Brain microvascular endothelial cell (primary cell): Measurements from ENCODE around the gene PARVB.

ENCODE experiments used
- DNase-seq: peaks from one replicate; pipeline ENCODE4 v3.0.0-alpha.2; 2020
- H3K27ac ChIP-seq: fragments of 250-450 bp; sonication (Bioruptor Pico); 2 replicates; pipeline ENCODE4 v1.5.1; 2020; ENCODE audit warnings: mild to moderate bottlenecking, moderate library complexity
- H3K27me3 ChIP-seq: fragments of 250-450 bp; sonication (Bioruptor Pico); replicated peaks from 2 replicates; pipeline ENCODE4 v1.5.1; 2020; ENCODE audit warnings: mild to moderate bottlenecking
- H3K36me3 ChIP-seq: fragments of 250-450 bp; sonication (Bioruptor Pico); replicated peaks from 2 replicates; pipeline ENCODE4 v1.5.1; 2020; ENCODE audit warnings: mild to moderate bottlenecking
- H3K4me3 ChIP-seq: 2 replicates; pipeline ENCODE4 v1.5.1; 2011; ENCODE audit warnings: low read depth, mild to moderate bottlenecking, control low read depth, low read length, moderate library complexity
- in situ Hi-C: cut with HindIII; loops from 2 replicates; pipeline ENCODE4 v1.10.0; 2017; ENCODE audit warnings: low sequenced_read_pairs, low pct_ligation_motif_present
- TF ChIP-seq, protein P1 (sequence below): IDR thresholded peaks from 2 replicates; pipeline ENCODE4 v1.5.1; 2011; ENCODE audit warnings: low read depth, mild to moderate bottlenecking, moderate library complexity, low read length, control low read depth, inconsistent platforms; ENCODE audit errors: missing control alignments

PARVB gene

DNA sequence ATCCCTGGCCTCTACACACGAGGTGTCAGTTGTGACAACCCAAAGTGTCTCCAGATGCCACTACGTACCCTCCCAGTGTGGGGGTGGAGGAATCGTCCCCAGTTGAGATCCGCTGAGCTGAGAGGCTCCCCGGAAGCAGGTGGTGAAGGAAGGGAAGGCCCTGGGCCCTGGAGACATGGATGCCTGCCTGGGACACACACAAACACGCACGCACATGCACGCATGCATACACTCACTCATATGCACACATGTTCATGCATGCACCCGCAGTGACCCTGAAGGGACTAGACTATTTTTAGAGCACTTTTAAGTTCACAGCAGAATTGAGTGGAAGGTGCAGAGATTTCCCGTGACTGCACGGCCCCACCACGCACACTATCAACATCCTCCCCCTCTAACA, 50.9 kb downstream of the PARVB start:
- Histone ChIP-seq H3K36me3 (no peaks in the 10 kb centered on the region), H3K27ac (no peak overlapping the region), H3K27me3 (no peaks in the 10 kb centered on the region), H3K4me3 (no peak overlapping the region)
- in situ Hi-C loops = loop anchor here (25.0 kb wide), 1 partner anchor 88 kb away; no protein-coding TSS in a partner anchor
- TF ChIP-seq, protein P1, sequence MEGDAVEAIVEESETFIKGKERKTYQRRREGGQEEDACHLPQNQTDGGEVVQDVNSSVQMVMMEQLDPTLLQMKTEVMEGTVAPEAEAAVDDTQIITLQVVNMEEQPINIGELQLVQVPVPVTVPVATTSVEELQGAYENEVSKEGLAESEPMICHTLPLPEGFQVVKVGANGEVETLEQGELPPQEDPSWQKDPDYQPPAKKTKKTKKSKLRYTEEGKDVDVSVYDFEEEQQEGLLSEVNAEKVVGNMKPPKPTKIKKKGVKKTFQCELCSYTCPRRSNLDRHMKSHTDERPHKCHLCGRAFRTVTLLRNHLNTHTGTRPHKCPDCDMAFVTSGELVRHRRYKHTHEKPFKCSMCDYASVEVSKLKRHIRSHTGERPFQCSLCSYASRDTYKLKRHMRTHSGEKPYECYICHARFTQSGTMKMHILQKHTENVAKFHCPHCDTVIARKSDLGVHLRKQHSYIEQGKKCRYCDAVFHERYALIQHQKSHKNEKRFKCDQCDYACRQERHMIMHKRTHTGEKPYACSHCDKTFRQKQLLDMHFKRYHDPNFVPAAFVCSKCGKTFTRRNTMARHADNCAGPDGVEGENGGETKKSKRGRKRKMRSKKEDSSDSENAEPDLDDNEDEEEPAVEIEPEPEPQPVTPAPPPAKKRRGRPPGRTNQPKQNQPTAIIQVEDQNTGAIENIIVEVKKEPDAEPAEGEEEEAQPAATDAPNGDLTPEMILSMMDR = no peak
- no peak for DNase-seq

DNA sequence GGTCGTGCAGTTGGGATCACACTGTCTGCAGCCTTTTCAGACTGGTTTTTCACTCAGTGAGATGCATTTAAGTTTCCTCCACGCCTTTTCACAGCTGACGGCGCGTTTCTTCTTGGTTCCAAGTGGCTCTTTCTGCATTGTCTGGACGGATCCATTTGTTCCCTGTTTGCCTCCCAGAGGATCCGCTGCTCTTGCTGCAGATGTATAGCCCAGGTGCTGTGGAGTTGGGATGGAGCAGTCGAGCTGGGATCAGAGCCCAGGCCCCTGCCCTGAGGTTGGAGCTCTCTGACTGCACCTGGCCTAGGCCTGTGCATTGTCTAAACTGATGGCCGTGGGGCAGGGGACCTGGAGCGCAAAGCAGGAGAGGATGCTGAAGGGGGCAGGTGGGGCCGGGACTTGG, 51.6 kb downstream of the PARVB start:
- no peaks in the 10 kb centered on the region for H3K27me3 ChIP-seq
- TF ChIP-seq, protein P1 = no peak
- no peak overlapping the region for H3K27ac ChIP-seq
- no peaks in the 10 kb centered on the region for H3K36me3 ChIP-seq
- H3K4me3 ChIP-seq = no peak overlapping the region
- no peak for DNase-seq
- in situ Hi-C loops = loop anchor here (25.0 kb wide), 1 partner anchor 88 kb away; no protein-coding TSS in a partner anchor

DNA sequence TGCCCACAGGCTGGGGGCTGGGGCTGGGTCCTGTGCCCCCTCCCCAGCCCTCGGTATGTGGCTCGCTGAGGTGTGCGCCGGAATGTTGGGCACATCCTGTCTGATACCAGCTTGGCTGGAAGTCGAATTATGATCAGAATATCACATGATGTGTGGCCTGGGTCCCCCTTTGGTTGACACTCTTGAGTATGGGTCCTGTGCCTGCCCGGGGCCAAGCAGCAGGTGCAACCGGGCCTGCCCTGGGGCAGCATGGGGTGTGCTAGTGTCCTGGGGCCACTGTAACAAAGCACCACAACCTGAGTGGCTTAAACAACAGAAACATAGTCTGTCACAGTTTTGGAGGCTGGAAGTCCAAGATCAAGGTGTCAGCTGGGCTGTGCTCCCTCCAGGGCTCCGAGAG, 52.7 kb downstream of the PARVB start:
- no peak overlapping the region for H3K27ac ChIP-seq
- in situ Hi-C loops = loop anchor here (25.0 kb wide), 1 partner anchor 90 kb away; no protein-coding TSS in a partner anchor
- H3K27me3 ChIP-seq = no peaks in the 10 kb centered on the region
- no peaks in the 10 kb centered on the region for H3K36me3 ChIP-seq
- no peak overlapping the region for H3K4me3 ChIP-seq
- TF ChIP-seq, protein P1 = no peak
- DNase-seq = no peak

DNA sequence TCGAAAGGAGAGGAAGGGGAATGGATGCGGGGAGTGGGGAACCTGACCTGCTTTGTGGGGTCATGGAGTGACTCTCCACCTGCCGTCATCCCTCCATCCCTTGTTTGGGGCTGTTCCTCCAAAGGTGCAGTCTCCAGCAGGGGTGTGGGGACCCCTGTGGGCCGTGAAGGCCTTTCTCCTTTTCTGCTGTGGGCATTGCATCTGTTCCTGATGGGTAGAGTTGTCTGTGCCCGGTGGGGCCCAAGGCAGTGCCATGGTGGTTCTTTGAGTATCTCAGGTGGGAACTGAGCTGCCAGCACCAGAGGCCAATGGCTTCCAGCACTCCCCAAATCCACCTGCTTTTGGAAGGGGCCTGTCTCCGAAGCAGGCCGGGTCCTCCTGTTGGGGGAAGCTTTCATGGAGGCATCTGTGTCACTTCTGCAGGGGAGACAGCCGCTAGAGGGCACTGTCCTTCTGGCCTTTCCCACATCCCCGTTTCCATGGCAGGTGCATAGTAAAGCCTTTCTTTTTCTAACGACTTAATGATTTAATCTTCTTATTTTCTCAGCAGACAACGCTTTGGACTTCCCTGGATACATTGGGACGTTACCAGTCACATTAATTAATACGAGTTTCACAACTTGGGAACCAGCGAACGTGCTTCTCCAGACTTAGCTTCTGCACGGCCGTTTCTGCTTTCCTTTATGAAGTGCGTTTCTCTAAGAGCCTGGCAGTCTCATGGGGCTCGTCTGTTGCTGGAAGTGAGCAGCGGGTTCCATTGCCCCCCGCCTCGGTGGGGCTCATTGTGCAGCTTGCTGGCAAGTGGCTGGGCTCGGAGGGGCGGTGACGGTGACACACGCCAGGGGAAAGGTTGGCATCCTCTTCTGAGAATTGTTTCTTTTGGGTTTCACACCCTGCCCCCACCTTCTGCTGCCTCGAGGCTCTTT, 57.1 kb downstream of the PARVB start:
- no peaks in the 10 kb centered on the region for H3K36me3 ChIP-seq
- DNase-seq = peak; percentile 69
- no peak overlapping the region for H3K27ac ChIP-seq
- in situ Hi-C loops = loop anchor here (25.0 kb wide), 1 partner anchor 94 kb away; no protein-coding TSS in a partner anchor
- no peak overlapping the region for H3K4me3 ChIP-seq
- TF ChIP-seq, protein P1 = peak; percentile 97
- H3K27me3 ChIP-seq = no peaks in the 10 kb centered on the region

DNA sequence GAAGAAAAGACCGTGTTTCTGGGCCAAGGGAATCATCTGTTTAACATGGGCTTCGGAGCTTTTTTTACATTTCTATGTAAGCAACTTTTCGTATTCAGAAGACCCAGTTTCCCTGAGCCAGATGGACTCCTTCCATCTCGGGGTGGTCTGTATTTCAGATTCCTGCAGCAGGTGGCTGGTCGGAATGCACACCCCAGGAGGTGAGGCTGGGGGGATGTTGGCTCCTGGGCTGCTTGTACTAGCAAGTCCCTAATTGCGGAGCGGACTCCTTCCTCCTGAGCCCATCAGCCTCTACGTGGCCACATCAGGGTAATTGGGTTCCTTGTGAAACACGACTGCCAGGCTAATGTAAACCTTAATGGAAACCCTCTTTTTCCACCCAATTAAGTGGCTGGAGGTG, 58.7 kb downstream of the PARVB start:
- no peak for DNase-seq
- Histone ChIP-seq H3K36me3 (no peaks in the 10 kb centered on the region), H3K27me3 (no peaks in the 10 kb centered on the region), H3K4me3 (no peak overlapping the region), H3K27ac (no peak overlapping the region)
- TF ChIP-seq, protein P1 = no peak
- in situ Hi-C loops = loop anchor here (25.0 kb wide), 1 partner anchor 96 kb away; no protein-coding TSS in a partner anchor
